NCI-H2196 (cell line): ENCODE measurements around the gene HEXB.

Source experiments
- DNase-seq: peaks from one replicate; lab custom pipeline; 2025; ENCODE audit not compliant: unreplicated experiment; lab: John Stamatoyannopoulos, UW

Gene HEXB

GRCh38 chr5:74684900-74685851 lies at the start of gene HEXB:
Gene HEXB, plus strand, starts transcription at chr5:74685233. Its CDS starts 28 bp downstream, at chr5:74685261.
- peak; percentile 70 for DNase-seq

GRCh38 chr5:74636149-74636548 lies 48.9 kb upstream of the HEXB start:
- no peak for DNase-seq

GRCh38 chr5:74636552-74636951 lies 48.5 kb upstream of the HEXB start:
- no peak for DNase-seq

- no peak for DNase-seq
Measured at GRCh38 chr5:74638544-74638969, 46.5 kb upstream of the HEXB start.

GRCh38 chr5:74638970-74639806 lies 45.8 kb upstream of the HEXB start:
- no peak for DNase-seq

GRCh38 chr5:74639807-74640449 lies 45.1 kb upstream of the HEXB start:
- DNase-seq, result no peak

GRCh38 chr5:74640450-74640953 lies 44.5 kb upstream of the HEXB start, which contains the start of gene ENC1:
Gene ENC1, minus strand, starts transcription at chr5:74640728. Its CDS starts 4,243 bp downstream, at chr5:74636485.
- DNase-seq, result peak; percentile 35

GRCh38 chr5:74640954-74641734 lies 43.9 kb upstream of the HEXB start:
- DNase-seq, result no peak

- DNase-seq, result no peak
Measured at GRCh38 chr5:74641735-74642542, 43.1 kb upstream of the HEXB start.

- no peak for DNase-seq
Measured at GRCh38 chr5:74642543-74642863, 42.5 kb upstream of the HEXB start.

- DNase-seq, result no peak
Measured at GRCh38 chr5:74643111-74643562, 41.9 kb upstream of the HEXB start.

GRCh38 chr5:74647096-74647495 lies 37.9 kb upstream of the HEXB start:
- DNase-seq, result peak; percentile 64

- peak; percentile 17 for DNase-seq
Measured at GRCh38 chr5:74648835-74649293, 36.2 kb upstream of the HEXB start.

GRCh38 chr5:74649421-74649973 lies 35.5 kb upstream of the HEXB start:
- DNase-seq, result no peak

- no peak for DNase-seq
Measured at GRCh38 chr5:74651710-74652109, 33.3 kb upstream of the HEXB start.

- DNase-seq, result no peak
Measured at GRCh38 chr5:74652576-74652975, 32.5 kb upstream of the HEXB start.

GRCh38 chr5:74653991-74654390 lies 31.0 kb upstream of the HEXB start:
- no peak for DNase-seq

- DNase-seq, result no peak
Measured at GRCh38 chr5:74655206-74655605, 29.8 kb upstream of the HEXB start.

GRCh38 chr5:74655716-74656115 lies 29.3 kb upstream of the HEXB start:
- no peak for DNase-seq
